ENCODE measurements around the gene ADH1B. TPM values are rescaled to one million over a fixed set of nuclear protein-coding genes. Genes with fewer than 3 reads are reported as not detected.

ADH1B gene
- total RNA-seq, 4 donors from 2014 or later = 3,428 to 6,526 (median 5,135) TPM

GRCh38 chr4:99290848-99291786, 30.1 kb downstream of the ADH1B start, which contains the start of gene ADH1A:
ADH1A (minus strand) TSS chr4:99290985; CDS start chr4:99290914, 71 bp downstream.
- no peak for TF ChIP-seq CTCF (IDR thresholded peaks at IDR 0.05; ENCODE audit: low read depth)

- no peak for TF ChIP-seq CTCF (IDR thresholded peaks at IDR 0.05; ENCODE audit: low read depth)
Observed at GRCh38 chr4:99285387-99285786, 35.8 kb downstream of the ADH1B start.

GRCh38 chr4:99282731-99283130, 38.5 kb downstream of the ADH1B start:
- TF ChIP-seq CTCF (IDR thresholded peaks at IDR 0.05; ENCODE audit: low read depth) = no peak

GRCh38 chr4:99281261-99281660, 39.9 kb downstream of the ADH1B start:
- no peak for TF ChIP-seq CTCF (IDR thresholded peaks at IDR 0.05; ENCODE audit: low read depth)

- no peak for TF ChIP-seq CTCF (IDR thresholded peaks at IDR 0.05; ENCODE audit: low read depth)
Observed at GRCh38 chr4:99276417-99276816, 44.8 kb downstream of the ADH1B start.

- TF ChIP-seq CTCF (IDR thresholded peaks at IDR 0.05; ENCODE audit: low read depth) = no peak
Observed at GRCh38 chr4:99275885-99276284, 45.3 kb downstream of the ADH1B start.

GRCh38 chr4:99275050-99275449, 46.2 kb downstream of the ADH1B start:
- TF ChIP-seq CTCF (IDR thresholded peaks at IDR 0.05; ENCODE audit: low read depth) = no peak
